Suprapubic skin (tissue), 4 donors: Measurements from ENCODE around the gene IFI27L2.

Source experiments
- CTCF ChIP-seq, 2 donors: fragments of 200-600 bp in 1 of 2; fragments of 450-650 bp in 1 of 2; sonication (generic) in 1 of 2; IDR thresholded peaks; one replicate each; pipeline ENCODE4 v1.5.1; 2016 to 2019; ENCODE audit warnings: antibody characterized with exemption in 2 of 2, mild to moderate bottlenecking in 1 of 2, moderate library complexity in 1 of 2
- EP300 ChIP-seq: sonication (generic); formaldehyde crosslinking; IDR thresholded peaks from one replicate; pipeline ENCODE4 v1.6.1; 2017; ENCODE audit warnings: antibody characterized with exemption
- POLR2A ChIP-seq, 2 donors: fragments of 450-650 bp; IDR thresholded peaks; one replicate each; pipeline ENCODE4 v1.6.1; 2017; ENCODE audit warnings: antibody characterized with exemption in 2 of 2, mild to moderate bottlenecking in 2 of 2, moderate library complexity in 2 of 2
- POLR2AphosphoS5 ChIP-seq, 3 donors: sonication (generic); formaldehyde crosslinking; IDR thresholded peaks; one replicate each; pipeline ENCODE4 v1.6.1; 2017; ENCODE audit warnings: antibody characterized with exemption in 3 of 3

DNA sequence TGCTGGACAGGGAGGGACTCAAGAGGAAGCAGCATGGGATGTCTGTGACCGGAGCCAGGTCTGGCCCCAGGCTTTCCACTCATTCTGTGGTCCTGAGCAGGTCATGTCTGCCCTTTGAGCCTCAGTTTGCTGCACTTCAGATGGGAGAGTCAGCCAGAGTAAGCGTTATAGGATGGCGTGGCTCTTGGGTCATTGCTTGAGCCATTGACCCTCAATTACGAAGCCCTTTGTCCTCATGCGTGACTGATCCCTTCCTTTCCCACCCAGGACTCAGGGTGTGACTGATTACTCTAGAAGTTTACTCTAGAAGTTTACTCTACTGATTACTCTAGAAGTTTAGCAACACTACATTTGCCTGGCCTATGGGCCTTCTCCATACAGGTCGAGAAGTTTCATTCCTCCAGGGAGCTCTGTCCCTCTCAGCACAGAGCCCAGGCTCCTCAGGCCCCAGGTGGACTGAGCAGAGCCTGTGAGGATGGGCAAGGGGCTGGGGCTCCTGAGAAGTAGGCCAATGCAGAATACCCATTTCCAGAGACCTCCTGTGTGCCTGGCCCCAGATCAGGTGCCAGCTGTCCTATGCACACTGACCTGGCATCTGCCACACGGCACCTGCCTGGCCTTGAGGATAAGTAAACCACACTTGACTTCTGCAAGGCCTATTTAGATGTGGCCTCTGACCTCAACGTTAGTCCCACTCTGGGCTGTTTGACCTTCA is 26.5 kb downstream of the IFI27L2 start:
- TF ChIP-seq CTCF (IDR thresholded peaks at IDR 0.05) (no peak), EP300 (no peak), POLR2A (IDR thresholded peaks at IDR 0.05) (no peak), POLR2AphosphoS5 (IDR thresholded peaks at IDR 0.05) (no peak)
